Choroid plexus epithelial cell (primary cell): ENCODE data around the gene ZNF77.
A peak's percentile ranks its signal among the peaks of the same experiment; 100 is the strongest.

Experiments used
- DNase-seq: peaks from one replicate; pipeline ENCODE4 v3.0.0-alpha.2; 2010; ENCODE audit warnings: low read depth
- H3K4me3 ChIP-seq: 2 replicates; pipeline ENCODE4 v1.5.1; 2011; ENCODE audit warnings: low read depth, mild to moderate bottlenecking, control low read depth, low read length, moderate library complexity
- TF ChIP-seq, protein P1 (sequence below): conservative IDR thresholded peaks from 2 replicates; pipeline ENCODE4 v1.5.1; 2011; ENCODE audit warnings: low read depth, mild to moderate bottlenecking, control low read depth, inconsistent platforms, low read length, moderate library complexity

The ZNF77 gene

DNA sequence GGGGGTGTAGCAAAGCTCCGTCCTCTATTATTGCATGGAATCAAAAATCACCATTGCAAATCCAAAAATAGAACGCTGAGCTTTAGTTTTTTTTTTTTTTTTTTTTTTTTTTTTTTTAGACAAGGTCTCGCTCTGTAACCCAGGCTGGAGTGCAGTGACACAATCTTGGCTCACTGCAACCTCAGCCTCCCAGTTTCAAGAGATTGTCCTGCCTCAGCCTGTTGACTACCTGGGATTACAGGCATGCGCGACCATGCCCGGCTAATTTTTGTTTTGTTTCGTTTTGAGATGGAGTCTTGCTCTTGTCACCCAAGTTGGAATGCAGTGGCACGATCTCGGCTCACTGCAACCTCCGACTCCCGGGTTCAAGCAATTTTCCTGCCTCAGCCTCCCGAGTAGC, 15.3 kb upstream of the ZNF77 start:
- TF ChIP-seq, protein P1, sequence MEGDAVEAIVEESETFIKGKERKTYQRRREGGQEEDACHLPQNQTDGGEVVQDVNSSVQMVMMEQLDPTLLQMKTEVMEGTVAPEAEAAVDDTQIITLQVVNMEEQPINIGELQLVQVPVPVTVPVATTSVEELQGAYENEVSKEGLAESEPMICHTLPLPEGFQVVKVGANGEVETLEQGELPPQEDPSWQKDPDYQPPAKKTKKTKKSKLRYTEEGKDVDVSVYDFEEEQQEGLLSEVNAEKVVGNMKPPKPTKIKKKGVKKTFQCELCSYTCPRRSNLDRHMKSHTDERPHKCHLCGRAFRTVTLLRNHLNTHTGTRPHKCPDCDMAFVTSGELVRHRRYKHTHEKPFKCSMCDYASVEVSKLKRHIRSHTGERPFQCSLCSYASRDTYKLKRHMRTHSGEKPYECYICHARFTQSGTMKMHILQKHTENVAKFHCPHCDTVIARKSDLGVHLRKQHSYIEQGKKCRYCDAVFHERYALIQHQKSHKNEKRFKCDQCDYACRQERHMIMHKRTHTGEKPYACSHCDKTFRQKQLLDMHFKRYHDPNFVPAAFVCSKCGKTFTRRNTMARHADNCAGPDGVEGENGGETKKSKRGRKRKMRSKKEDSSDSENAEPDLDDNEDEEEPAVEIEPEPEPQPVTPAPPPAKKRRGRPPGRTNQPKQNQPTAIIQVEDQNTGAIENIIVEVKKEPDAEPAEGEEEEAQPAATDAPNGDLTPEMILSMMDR: no peak
- no peak overlapping the region for H3K4me3 ChIP-seq
- no peak for DNase-seq

DNA sequence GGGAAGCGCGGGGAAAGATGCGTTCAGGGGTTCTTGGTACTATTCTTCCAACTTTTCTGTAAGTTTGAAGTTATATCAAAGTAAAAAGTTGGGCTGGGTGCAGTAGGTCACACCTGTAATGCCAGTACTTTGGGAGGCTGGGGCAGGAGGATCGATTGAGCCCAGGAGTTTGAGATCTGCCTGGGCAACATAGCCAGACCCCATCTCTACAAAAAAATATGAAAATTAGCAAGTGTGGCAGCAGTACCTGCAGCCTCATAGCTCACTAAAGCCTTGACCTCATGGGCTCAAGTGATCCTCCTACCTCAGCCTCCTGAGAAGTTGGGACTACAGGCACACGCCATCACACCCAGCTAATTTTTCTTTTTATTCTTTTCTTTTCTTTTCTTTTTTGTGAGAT, 12.4 kb upstream of the ZNF77 start:
- DNase-seq: no peak
- TF ChIP-seq, protein P1: no peak
- no peak overlapping the region for H3K4me3 ChIP-seq

DNA sequence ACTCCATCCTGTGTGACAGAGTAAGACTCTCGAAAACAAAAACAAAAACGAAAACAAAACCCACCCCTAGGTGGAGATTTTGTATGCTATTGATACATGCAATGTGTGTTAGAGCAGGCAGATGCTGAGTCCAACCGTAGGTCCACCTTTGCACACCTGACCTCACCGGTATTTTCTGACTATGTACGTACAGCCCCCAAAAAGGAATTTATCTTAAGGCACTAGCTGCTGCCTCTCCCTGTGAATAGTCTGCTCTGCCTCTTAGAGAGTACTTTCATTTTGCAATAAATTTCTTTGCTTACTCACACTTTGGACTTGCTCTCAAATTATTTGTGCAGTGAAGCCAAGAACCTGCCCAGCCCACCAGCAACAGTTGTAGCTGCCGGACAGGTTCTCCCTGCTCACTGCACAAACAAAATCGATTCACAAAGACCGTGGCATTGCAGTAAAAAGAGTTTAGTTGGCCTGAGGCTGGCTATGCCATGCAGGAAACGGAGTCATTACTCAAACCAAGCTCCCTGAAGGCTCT, 8.2 kb upstream of the ZNF77 start:
- TF ChIP-seq, protein P1: no peak
- peak; percentile 33 for DNase-seq
- no peak overlapping the region for H3K4me3 ChIP-seq

DNA sequence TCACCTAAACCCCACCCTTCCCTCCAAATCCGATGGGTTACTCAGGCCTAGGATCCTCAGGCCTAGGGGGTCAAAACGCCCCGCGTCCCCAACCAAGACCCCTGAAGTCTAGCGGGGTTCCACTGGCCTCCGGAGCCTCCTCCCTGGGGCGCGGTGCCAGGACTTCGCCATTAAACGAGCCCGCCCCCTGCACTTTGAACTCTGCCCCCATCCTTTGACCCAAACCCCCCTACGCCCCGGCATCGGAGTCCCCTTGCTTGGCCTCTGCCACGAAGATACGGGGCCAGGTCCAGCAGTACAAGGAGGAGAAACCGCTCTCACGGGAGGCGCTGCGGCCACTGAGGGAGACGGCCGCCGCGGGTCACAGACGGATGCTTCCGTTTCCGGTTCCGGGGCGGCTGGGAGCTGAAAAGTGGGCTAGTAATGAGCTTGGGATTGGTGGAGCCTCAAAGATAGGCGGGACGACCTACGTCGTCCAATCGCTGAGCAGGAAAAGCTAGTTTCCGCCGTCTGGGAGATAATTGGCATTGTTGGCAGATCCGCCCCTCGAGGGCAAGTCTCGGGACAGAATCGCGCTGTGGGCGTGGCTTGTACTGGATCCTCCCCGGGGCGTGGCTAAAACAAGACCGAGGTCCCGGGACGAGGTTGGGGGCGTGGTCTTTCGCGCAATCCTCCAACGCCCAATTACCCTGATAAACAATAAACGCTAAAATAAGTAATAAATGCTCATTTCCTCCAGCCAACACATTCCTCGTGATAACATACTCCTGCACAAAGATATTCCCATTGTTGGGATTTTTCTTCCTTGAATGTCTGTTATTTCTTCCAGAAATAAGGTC, 5.7 kb upstream of the ZNF77 start:
- H3K4me3 ChIP-seq: peak overlapping the region; percentile 95
- TF ChIP-seq, protein P1: no peak

DNA sequence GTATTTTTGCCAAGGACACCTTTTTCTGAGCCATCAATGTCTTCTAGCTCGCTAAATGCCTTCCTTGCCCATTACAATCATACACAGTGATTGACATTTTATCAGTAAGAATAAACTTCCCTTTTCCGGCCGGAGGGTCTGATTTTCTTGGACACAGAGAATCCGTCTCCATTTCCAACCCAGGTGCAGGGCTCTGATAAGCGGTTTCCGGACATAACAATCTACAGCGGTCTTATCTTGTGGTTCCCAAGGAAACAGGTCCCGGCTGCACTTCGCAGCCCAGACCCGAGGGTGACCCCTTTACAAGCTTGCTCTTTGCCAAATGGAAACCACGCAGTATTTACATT, 5.1 kb upstream of the ZNF77 start:
- H3K4me3 ChIP-seq: peak overlapping the region; percentile 95
- TF ChIP-seq, protein P1: no peak
- peak; percentile 53 for DNase-seq

More for the DNA sequence above, 5.7 kb upstream of the ZNF77 start:
- peak; percentile 100 for DNase-seq

DNA sequence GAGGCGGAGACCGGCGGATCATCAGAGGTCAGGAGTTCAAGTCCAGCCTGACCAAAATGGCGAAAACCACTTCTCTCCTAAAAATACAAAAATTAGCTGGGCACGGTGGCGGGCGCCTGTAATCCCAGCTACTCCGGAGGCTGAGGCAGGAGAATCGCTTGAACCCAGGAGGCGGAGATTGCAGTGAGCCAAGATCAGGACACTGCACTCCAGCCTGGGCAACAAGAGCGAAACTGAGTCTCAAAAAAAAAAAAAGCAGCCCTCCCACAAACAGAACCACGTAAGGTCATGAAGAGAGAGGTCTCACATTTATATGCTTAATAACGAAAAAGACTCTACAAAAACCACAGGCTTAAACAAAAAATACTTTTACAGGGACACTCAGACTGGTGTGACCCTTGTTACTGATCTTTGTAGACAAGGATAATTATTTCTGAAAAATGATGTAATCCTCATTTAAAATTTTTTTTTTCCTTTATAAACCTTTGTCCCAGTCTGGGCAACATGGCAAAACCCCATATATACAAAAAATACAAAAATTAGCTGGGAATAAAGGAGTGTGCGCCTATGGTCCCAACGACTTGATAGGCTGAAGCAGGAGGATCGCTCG, 909 bp upstream of the ZNF77 start:
- DNase-seq: no peak
- TF ChIP-seq, protein P1: no peak
- H3K4me3 ChIP-seq: peak overlapping the region; percentile 88
